GM18526 (cell line): ENCODE measurements around the gene BTBD9.

Experiments
- POLR2A ChIP-seq: IDR thresholded peaks from 3 replicates; pipeline ENCODE4 v1.6.1; 2011; ENCODE audit not compliant: insufficient read length; ENCODE audit errors: extremely low read depth

The BTBD9 gene

DNA sequence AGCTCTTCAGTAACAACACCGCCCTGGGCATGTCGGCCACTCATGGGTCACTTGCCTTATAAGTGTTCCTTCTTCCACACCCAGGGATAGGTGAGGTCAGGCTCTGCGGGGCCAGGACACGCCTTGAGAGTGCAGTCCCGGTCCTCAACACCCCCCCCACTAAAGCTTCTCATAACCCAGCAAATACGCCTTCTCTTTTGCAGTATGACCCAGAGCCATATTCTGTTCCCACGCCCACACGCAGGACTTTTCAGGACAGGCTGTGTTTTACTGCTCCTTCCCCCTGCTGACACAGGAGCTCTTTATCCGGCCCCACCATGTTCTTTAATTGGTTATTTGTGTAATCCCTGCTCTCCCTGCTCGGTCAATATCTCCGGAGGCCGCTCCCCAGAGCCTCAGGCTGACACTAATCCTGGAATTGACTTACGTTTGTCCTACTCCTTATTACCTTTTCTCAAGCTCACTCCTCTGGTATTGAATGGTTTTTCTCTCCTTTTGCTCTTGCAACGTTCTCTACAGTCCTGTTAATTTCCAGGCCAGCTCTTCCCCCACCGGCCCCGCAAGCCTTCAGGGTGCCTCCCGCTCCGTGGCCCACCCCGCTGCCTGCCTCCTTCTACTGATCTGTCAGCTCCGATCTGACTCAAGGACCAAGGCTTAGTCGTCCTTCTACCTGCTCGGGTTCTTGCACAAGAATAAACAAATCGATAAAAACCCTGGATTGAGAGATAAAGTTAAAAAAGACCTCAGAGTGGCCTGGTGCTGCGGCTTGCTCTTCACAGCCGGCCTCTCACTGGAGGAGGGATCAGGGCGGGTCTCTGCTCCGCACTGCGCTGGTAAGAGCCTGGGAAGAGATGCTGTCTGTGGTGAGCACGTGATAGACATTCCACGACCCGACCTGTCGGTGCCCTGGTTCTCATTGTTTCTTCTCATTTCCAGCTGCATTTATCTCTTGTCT lies 462.7 kb downstream of the BTBD9 start:
- TF ChIP-seq POLR2A: no peak

DNA sequence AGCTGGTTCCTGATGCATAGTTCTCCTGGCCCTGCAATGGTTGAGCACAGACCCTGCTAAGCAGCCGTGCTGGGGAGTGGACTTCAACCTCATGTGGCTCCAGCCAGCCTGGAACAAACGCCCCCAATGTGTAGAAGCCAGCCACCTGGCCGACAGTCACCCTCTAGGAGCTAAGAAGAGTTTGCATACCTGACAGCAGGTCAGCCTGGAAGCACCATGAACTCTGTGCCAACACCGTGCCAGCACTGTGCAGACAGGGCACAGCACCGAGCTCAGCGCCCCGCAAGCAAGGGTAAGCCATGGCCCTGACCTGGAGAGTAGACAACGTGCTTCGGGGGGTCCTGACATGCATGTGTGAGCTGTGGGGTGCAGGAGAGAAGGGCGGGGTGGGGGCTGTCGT lies 463.9 kb downstream of the BTBD9 start:
- no peak for TF ChIP-seq POLR2A

DNA sequence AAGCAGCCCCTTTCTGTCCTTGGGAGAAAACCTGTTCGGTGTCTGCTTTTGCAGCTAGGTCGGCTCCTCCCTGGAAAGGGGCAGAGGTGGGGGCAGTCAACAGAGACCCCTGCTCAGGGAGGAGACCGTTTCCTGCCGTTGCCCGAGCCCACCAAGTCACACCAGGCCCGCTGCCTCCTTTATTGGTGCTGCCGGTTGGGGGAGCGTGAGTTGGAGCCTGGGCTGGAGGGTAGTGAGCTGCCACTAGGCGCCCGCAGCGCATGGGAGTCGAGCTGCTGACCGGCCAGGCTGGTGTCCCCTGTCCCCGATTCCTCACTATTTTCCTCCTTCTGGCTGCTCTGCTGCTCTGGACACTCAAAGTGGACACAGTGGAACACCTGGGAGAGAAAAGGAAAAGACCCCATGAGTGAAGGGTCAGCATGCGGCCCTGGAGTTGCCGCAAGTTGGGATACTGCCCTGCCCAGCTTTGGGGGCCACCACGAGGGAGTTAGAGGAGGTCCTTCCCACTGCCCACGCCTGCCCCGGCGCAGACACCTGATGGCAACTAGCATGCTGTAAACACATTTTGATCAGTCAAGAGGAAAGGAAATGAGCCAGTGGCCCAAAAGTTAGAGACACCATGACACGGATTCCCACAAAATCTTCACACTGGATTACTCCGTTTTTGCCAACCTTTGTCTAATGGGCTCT lies 464.8 kb downstream of the BTBD9 start:
- TF ChIP-seq POLR2A: no peak

DNA sequence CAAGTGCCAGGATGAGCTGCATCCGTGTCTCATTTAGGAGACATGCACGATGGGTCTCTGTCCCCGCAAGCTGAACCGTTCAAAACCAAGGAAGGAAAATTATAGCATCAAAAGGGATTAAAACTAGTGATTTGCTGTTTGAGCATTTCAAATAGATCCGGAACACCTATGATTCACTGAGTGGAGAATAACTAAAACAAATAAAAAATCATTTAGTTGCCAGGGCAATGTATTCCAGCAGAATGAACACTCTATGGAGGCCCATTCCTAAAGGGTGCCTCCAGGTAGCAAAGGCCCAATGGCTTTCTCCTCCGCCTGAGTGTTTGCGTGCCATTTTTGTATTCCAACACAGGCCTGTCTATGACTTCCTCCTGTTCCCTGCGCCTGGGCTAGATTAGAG lies 465.4 kb downstream of the BTBD9 start:
- TF ChIP-seq POLR2A: no peak

DNA sequence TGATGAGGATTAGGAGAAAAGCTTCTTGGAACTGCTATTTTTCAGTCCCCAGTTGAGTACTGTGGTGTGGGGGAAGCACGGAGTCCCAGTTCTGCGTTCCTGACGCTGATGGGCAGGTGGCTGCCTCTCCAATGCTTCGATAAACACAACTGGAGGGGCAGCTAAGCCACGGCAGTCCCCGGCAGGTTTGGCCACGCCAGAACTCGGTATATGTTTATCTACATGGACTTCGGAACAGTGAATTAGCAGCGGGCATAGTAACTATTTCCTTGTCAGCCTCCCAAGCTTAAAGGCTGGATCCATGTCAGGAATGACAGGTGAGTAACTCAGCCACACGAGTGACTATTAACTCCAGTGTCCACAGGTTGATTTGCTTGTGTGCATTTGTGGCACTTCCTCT lies 465.8 kb downstream of the BTBD9 start:
- no peak for TF ChIP-seq POLR2A

DNA sequence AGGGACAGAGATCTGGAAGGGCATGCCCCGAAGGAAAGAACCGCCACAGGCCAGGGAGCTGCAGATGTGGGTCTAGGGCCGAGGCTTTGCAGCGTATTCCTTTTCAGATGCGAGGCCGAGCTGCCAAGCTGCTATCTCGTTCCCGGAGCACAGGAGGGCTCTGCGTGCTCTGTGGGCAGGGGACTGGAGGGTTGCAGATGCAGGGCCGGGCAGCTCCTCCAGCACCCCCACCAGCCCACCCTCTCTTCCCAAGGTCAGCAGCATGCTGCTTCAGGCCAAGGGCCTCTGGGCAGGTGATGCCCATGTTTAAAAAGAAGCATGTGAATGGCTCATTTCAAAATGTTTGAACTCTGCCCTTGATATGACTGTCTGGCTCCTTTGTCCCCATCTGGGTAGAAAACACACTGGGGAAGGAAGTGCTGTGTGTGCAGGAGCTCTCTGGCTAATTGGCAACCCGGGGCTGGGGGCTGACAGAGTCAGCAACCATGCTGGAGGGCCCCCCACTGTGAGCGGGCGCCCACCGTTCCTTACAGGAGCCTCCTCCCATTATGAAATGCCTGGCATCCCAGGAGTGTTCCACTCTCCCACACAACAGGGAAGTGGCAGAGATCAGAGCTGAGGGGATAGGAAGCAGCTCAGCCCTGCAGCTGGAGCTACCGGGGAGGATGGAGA lies 466.9 kb downstream of the BTBD9 start:
- no peak for TF ChIP-seq POLR2A

DNA sequence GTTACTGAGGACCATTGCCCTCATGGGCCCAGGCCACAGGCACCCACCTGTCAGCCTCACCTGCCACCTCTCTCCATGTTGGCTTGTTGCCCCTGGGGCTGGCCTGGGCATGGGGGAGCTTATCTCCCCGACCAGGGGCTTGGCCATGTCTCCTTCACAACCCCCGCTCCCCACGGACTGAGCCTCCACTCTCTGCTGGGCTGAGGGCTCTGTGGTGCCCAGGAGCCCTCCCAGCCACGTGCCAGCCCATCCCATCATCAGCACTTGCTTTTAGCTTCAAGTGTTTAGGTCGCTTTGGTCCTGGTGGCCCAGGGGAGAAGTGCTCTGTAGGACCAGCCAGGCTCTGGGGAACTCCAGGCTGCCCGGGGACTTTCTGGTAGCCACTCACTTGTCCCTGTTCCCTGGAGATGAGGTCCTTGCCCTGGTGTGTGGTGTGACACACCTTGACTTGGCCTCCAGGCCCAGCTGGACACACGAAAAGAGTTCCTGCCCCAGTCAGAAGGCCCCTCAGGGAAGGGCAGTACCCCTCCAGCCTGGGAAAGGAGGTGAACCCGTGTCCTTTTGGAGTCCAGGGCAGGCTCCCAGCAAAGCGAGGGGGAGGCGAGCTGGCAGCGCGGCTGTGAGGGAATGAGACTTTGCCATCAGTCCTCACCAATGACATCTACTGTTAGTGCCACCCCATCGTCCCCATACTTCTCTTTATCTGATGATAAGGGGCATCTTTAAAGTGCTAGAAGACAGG lies 467.6 kb downstream of the BTBD9 start:
- no peak for TF ChIP-seq POLR2A

DNA sequence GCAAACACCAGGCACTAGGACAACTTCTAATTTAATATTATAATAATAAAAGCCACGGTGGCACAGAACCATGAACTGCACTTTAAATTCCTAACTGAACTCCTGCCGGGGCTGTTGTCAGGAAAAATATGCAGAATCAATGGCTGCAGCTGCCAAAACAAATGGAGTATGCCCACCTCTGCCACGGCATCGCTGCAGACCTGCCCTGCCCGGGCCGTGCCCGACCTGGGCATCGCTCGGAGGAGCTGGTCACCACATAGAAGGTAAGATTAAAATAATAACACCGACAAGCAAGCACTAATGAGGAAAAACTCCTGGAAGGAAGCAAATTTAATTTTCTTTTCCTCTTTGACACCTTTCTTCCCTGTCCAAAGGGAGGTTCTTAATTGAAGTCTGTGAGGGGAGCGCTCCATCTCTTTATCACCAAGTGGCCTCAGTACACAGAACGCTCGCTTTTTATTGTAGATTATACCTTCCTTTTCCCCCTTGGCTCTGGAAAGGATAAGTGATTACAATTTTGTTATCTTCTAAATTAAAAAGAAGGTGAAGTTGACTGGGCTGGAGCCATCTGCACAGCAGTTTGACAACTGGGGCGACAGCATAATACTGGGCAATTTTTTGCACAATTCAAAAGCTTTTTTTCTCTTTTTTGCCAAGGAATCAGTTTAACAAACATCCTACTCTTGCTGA lies 468.9 kb downstream of the BTBD9 start:
- no peak for TF ChIP-seq POLR2A

DNA sequence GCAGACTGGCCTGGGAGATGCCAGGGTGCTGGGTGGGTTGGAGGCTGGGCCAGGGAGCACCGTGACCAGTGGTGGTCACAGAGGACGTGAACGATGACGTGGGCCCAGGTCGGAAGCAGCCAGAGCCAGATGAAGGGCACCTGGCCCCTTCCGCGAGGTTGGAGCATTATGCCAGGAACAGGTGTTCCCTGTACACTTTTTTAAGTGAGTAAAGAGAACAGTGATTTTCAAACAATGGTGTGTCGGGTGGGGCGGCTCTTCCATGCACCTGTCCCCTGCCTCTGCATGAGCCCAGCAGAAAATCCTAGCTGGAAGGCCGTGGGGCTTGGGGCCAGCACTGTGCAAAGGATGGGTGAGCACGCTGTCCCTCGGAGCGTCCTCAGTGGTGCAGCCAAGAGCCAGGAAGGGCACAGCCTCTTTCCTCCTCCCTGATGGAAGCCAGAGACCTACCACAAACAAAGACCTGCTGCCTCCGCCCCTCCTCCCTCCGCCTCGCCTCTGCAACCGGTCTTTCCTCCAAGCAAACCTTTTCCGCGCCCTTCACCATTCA lies 469.7 kb downstream of the BTBD9 start:
- no peak for TF ChIP-seq POLR2A

DNA sequence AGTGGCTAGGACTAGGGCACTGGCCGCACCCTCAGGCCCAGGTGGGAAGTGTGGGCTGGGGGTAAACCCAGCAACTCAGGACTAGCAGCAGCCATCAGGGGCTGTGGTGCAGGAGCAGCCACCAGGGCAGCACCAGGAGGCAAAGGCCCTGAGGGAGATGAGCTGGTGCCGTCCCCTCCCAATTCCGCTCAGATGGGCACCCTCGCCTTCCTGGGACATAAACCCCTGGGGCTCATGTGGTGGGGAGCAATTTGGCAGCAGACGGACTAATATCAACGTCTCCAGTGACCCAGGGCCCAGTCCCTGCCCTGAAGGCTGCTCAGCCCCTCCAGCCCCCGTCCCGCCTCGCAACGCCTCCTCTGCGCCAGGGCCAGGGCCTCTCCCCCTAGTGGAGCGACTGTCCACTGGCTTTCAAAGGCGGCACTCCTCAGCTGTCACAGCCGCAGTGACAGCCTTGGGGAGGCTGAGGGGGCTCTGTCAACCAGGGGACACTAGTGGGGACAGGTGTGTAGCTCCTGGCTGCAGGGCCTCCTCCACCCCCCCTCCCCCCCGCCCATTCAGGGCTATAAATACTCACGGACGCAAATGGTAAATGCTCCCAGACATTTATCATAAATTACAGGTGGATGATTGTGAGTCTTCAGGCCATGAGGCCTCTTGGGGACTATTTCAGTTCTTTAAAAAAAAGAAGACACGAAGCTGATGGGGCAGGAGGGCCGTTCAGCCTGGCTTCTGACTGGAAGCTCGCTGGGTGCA lies 470.3 kb downstream of the BTBD9 start:
- TF ChIP-seq POLR2A: no peak

DNA sequence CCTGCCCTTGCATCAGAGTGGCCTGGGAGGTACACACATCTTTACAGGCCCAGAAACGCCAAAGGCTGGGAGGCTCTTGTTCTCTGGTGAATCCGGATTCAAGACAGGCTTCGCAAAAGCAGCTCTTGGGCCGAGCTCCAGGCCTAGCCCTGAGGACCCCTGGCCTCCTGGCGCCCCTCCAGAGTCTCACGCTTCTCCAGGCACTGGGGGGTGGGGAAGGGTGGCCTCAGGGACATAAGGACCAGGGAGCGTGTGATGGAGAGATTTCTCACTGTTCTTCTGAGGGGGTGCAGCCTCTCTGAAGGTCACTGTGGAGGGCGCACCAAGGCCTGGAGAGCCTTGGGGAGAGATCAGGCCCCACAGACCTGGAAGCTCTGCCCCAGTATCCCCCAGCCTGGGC lies 471.0 kb downstream of the BTBD9 start:
- no peak for TF ChIP-seq POLR2A

DNA sequence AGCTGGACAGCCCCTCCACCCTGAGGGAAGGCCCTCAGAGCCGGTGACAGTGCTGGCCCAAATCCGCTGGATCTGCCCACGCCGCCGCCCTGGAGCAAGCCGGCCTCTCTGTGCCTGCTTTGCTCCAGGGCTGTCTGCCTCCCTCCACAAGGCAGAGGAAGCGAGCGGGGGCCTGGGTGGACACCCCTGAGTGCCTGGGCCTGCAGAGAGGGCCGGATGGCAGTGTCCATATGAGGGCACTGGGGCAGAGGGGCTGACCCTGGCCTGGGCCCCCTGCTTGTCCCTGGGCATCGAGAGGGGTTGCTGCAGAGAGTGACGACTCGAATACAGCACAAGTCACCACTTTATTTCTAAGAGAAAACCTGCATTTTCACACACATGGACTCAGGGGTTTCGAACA lies 471.6 kb downstream of the BTBD9 start:
- TF ChIP-seq POLR2A: no peak

DNA sequence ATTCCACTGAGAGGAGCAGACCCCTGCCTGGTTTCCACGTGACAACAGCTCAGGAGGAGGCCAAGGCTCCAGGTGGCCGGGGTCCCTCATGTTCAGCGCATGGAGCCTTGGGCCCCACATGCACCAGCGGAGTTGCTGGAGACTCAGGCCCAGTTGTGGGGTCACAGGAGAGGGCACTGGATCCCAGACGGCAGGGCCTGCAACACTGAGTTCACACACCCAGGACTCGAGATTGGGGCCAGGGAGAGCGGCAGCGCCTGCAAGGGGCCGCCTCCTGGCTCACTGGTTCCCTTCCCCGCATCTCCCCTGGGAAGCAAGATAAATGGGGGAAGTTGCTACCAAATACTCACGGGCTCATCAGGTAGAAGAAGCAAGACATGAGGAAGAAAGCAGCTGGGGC lies 472.1 kb downstream of the BTBD9 start:
- no peak for TF ChIP-seq POLR2A
